Measurements from ENCODE around the gene PRR5.
A peak's percentile ranks its signal among the peaks of the same experiment; 100 is the strongest.

The PRR5 gene

GRCh38 chr22:44693756-44694155 lies 8.2 kb upstream of the PRR5 start:
- DNase-seq, result no peak

GRCh38 chr22:44697423-44698141 lies 4.4 kb upstream of the PRR5 start:
- peak; percentile 71 to 85 (median 80) for DNase-seq

GRCh38 chr22:44698531-44699421 lies 3.2 kb upstream of the PRR5 start:
- no peak for DNase-seq

- DNase-seq, result no peak
Measured at GRCh38 chr22:44700456-44700855, 1.5 kb upstream of the PRR5 start.

- no peak for DNase-seq
Measured at GRCh38 chr22:44701187-44701790, 715 bp upstream of the PRR5 start.

- peak in 1 of 4 experiments; percentile 41 for DNase-seq
Measured at GRCh38 chr22:44702479-44703198, 635 bp downstream of the PRR5 start.

GRCh38 chr22:44703255-44703870 lies 1.4 kb downstream of the PRR5 start:
- DNase-seq, result no peak

GRCh38 chr22:44704159-44705021 lies 2.4 kb downstream of the PRR5 start:
- DNase-seq, result no peak

- no peak for DNase-seq
Measured at GRCh38 chr22:44705022-44705297, 3.0 kb downstream of the PRR5 start.

- no peak for DNase-seq
Measured at GRCh38 chr22:44706488-44706887, 4.5 kb downstream of the PRR5 start.

- DNase-seq, result no peak
Measured at GRCh38 chr22:44707178-44707577, 5.2 kb downstream of the PRR5 start.

- DNase-seq, result no peak
Measured at GRCh38 chr22:44707752-44708151, 5.7 kb downstream of the PRR5 start.

- no peak for DNase-seq
Measured at GRCh38 chr22:44709881-44710392, 7.9 kb downstream of the PRR5 start.

GRCh38 chr22:44710474-44711240 lies 8.7 kb downstream of the PRR5 start:
- no peak for DNase-seq

- no peak for DNase-seq
Measured at GRCh38 chr22:44711241-44711560, 9.2 kb downstream of the PRR5 start.

GRCh38 chr22:44711690-44712555 lies 9.9 kb downstream of the PRR5 start:
- DNase-seq, result no peak

GRCh38 chr22:44712962-44713361 lies 11.0 kb downstream of the PRR5 start:
- DNase-seq, result no peak

- no peak for DNase-seq
Measured at GRCh38 chr22:44714703-44715350, 12.8 kb downstream of the PRR5 start.

GRCh38 chr22:44718418-44718817 lies 16.4 kb downstream of the PRR5 start:
- DNase-seq, result no peak

Measured in activated CD4-positive, CD25-positive, alpha-beta regulatory T cell (primary cell).